PC-9 (cell line): Measurements from ENCODE around the gene TBCB. TPM values are rescaled to one million over a fixed set of nuclear protein-coding genes. Genes with fewer than 3 reads are reported as not detected.

Source experiments
- BruUV-seq: library from RNA; stranded (reverse); fragments of 400-500 nt; replicated peaks from 2 replicates; lab custom pipeline; 2021; lab: Mats Ljungman, UMichigan
- CTCF ChIA-PET: fragments of 300-600 bp; sonication (Branson Sonifier 250); formaldehyde crosslinking; loops from one replicate; lab custom pipeline; 2022; ENCODE audit warnings: antibody characterized with exemption; lab: Charles Lee
- POLR2A ChIA-PET: fragments of 300-600 bp; sonication (Branson Sonifier 250); formaldehyde crosslinking; loops from one replicate; lab custom pipeline; 2022; ENCODE audit warnings: antibody characterized with exemption; ENCODE audit not compliant: unreplicated experiment; lab: Charles Lee
- DNase-seq, 2 experiments: peaks; one replicate each; pipeline versions ENCODE4 v3.0.0 to v3.0.0-alpha.2; 2015 to 2022; ENCODE audit warnings: mixed read lengths in 1 of 2
- H2AFZ ChIP-seq: fragments of 200-600 bp; sonication (generic); 2 replicates; pipeline ENCODE4 v1.8.1; 2017; ENCODE audit warnings: antibody characterized with exemption
- H3F3A ChIP-seq: fragments of 200-600 bp; sonication (generic); 2 replicates; pipeline ENCODE4 v1.8.1; 2017; ENCODE audit warnings: antibody characterized with exemption, mild to moderate bottlenecking, low read depth; ENCODE audit not compliant: insufficient read depth
- H3K27ac ChIP-seq: fragments of 200-600 bp; sonication (generic); 2 replicates; pipeline ENCODE4 v1.6.1; 2016; ENCODE audit warnings: mixed run types
- H3K27me3 ChIP-seq: fragments of 200-600 bp; sonication (generic); 2 replicates; pipeline ENCODE4 v1.6.1; 2016; ENCODE audit warnings: low read depth, mixed run types; ENCODE audit not compliant: insufficient read depth
- H3K36me3 ChIP-seq: fragments of 200-600 bp; sonication (generic); 2 replicates; pipeline ENCODE4 v1.6.1; 2016; ENCODE audit warnings: low read depth, mixed run types
- H3K4me1 ChIP-seq: fragments of 200-600 bp; sonication (generic); replicated peaks from 2 replicates; pipeline ENCODE4 v1.6.1; 2016; ENCODE audit warnings: mixed run types; ENCODE audit not compliant: insufficient read depth
- H3K4me2 ChIP-seq: fragments of 200-600 bp; sonication (generic); 2 replicates; pipeline ENCODE4 v1.6.1; 2017; ENCODE audit warnings: mixed run types
- H3K4me3 ChIP-seq: fragments of 200-600 bp; sonication (generic); 2 replicates; pipeline ENCODE4 v1.6.1; 2016; ENCODE audit warnings: mixed run types
- H3K79me2 ChIP-seq: fragments of 200-600 bp; sonication (generic); 2 replicates; pipeline ENCODE4 v1.6.1; 2017; ENCODE audit warnings: low read depth, mixed run types
- H3K9me2 ChIP-seq: fragments of 200-600 bp; sonication (generic); 2 replicates; pipeline ENCODE4 v1.8.1; 2017; ENCODE audit warnings: mild to moderate bottlenecking; ENCODE audit not compliant: insufficient read depth
- H3K9me3 ChIP-seq: fragments of 200-600 bp; sonication (generic); 2 replicates; pipeline ENCODE4 v1.8.1; 2016; ENCODE audit warnings: low read depth; ENCODE audit not compliant: insufficient read depth
- H4K20me1 ChIP-seq: fragments of 200-600 bp; sonication (generic); 2 replicates; pipeline ENCODE4 v1.8.1; 2017; ENCODE audit not compliant: insufficient read depth
- CTCF ChIP-seq: fragments of 200-600 bp; sonication (generic); conservative IDR thresholded peaks from 2 replicates; pipeline ENCODE4 v1.6.1; 2017; ENCODE audit warnings: mixed run types, antibody characterized with exemption, mild to moderate bottlenecking, moderate library complexity
- EZH2 ChIP-seq: fragments of 200-600 bp; sonication (generic); IDR thresholded peaks from 2 replicates; pipeline ENCODE4 v1.8.0; 2017; ENCODE audit warnings: antibody characterized with exemption, low read depth
- intact Hi-C: fragments of 100-400 bp; cut with micrococcal nuclease; formaldehyde crosslinking; loops from one replicate; pipeline ENCODE4 v1.10.0; 2022; ENCODE audit not compliant: unreplicated experiment
- total RNA-seq: library from RNA; stranded (reverse); gene quantifications from 2 replicates; pipeline ENCODE4 v1.2.3, GENCODE V29; 2021

Gene TBCB
- total RNA-seq, 1 experiment from 2014 or later = 126 TPM

GRCh38 chr19:36139120-36139472, 23.8 kb downstream of the TBCB start:
- peaks cover 19% of the 10 kb centered on the region; the same call in 1 of the 2 replicates for H3K36me3 ChIP-seq
- ChIA-PET POLR2A (interaction anchor here (0.6 to 1.0 kb wide), 3 partner anchors 11 to 632 kb away, joined by 3 to 6 read pairs (median 5); no protein-coding TSS in a partner anchor), CTCF (no interaction called here)
- peaks cover 43% of the 10 kb centered on the region for H3K79me2 ChIP-seq
- peak overlapping the region; percentile 96 for H3K27ac ChIP-seq
- H3F3A ChIP-seq = peaks cover 57% of the 10 kb centered on the region
- H3K4me3 ChIP-seq = peak overlapping the region; percentile 98; the same call in 1 of the 2 replicates
- no TSS peak for BruUV-seq
- peak overlapping the region; percentile 77 for H3K4me2 ChIP-seq
- H2AFZ ChIP-seq = peak overlapping the region; percentile 90
- H3K9me2 ChIP-seq = no peaks in the 10 kb centered on the region
- peaks cover 23% of the 10 kb centered on the region for H4K20me1 ChIP-seq
- intact Hi-C loops = loop anchor here (1.0 kb wide), 2 partner anchors 11 to 24 kb away; partner anchors contain the start of gene TBCB
- H3K4me1 ChIP-seq = peaks cover 54% of the 10 kb centered on the region
- TF ChIP-seq CTCF (no peak), EZH2 (no peak)
- no peaks in the 10 kb centered on the region for H3K27me3 ChIP-seq
- no peaks in the 10 kb centered on the region for H3K9me3 ChIP-seq
- DNase-seq = no peak

GRCh38 chr19:36139473-36140303, 24.4 kb downstream of the TBCB start, which contains the start of gene CAPNS1:
CAPNS1 (plus strand) TSS chr19:36140066; CDS start chr19:36141012, 946 bp downstream.
- no peaks in the 10 kb centered on the region for H3K27me3 ChIP-seq
- peak; percentile 86 to 98 for DNase-seq
- H3F3A ChIP-seq = peaks cover 60% of the 10 kb centered on the region
- H3K4me3 ChIP-seq = peak within 1 kb of the TSS; percentile 98
- H3K9me3 ChIP-seq = no peaks in the 10 kb centered on the region
- TF ChIP-seq EZH2 (no peak), CTCF (no peak; the same call in 1 of the 2 replicates)
- no TSS peak for BruUV-seq
- intact Hi-C loops = loop anchor here (1.0 kb wide), 2 partner anchors 11 to 24 kb away; partner anchors contain the start of gene TBCB
- H3K36me3 ChIP-seq = peaks cover 22% of the 10 kb centered on the region
- H3K79me2 ChIP-seq = peaks cover 43% of the 10 kb centered on the region
- no peaks in the 10 kb centered on the region for H3K9me2 ChIP-seq
- peak within 1 kb of the TSS; percentile 90 for H2AFZ ChIP-seq
- peak within 1 kb of the TSS; percentile 77 for H3K4me2 ChIP-seq
- ChIA-PET CTCF (interaction anchor here (1.4 kb wide), 1 partner anchor 11 kb away, joined by 4 read pairs; no protein-coding TSS in a partner anchor), POLR2A (interaction anchor here (0.6 to 1.0 kb wide), 4 partner anchors 12 to 632 kb away, joined by 3 to 6 read pairs (median 4); no protein-coding TSS in a partner anchor)
- H4K20me1 ChIP-seq = peaks cover 23% of the 10 kb centered on the region
- H3K4me1 ChIP-seq = peaks cover 52% of the 10 kb centered on the region
- peak within 1 kb of the TSS; percentile 96 for H3K27ac ChIP-seq

- Histone ChIP-seq H3K27me3 (no peaks in the 10 kb centered on the region), H3K4me2 (peak overlapping the region; percentile 77), H3K9me2 (no peaks in the 10 kb centered on the region), H3K4me3 (peak overlapping the region; percentile 98), H4K20me1 (peaks cover 30% of the 10 kb centered on the region), H2AFZ (0 out of 2 replicates have a peak overlapping the region, but pooled peaks have one; percentile 36), H3K9me3 (no peaks in the 10 kb centered on the region), H3K4me1 (peaks cover 44% of the 10 kb centered on the region), H3K36me3 (peaks cover 28% of the 10 kb centered on the region), H3F3A (peaks cover 62% of the 10 kb centered on the region), H3K27ac (peak overlapping the region; percentile 96), H3K79me2 (peaks cover 43% of the 10 kb centered on the region)
- CTCF ChIA-PET = interaction anchor here (1.4 kb wide), 1 partner anchor 12 kb away, joined by 4 read pairs; no protein-coding TSS in a partner anchor
- intact Hi-C loops = no loop called here
- peak; percentile 19 to 42 for DNase-seq
- TF ChIP-seq EZH2 (no peak), CTCF (no peak)
- POLR2A ChIA-PET = interaction anchor here (0.6 to 1.0 kb wide), 3 partner anchors 13 to 284 kb away, joined by 3 to 5 read pairs (median 4); no protein-coding TSS in a partner anchor
- BruUV-seq = TSS peak; percentile 89
Measured at GRCh38 chr19:36140304-36141038, 25.2 kb downstream of the TBCB start.
